ENCODE measurements around the gene HAPLN2. TPM values are rescaled to one million over a fixed set of nuclear protein-coding genes. Genes with fewer than 3 reads are reported as not detected.

Gene HAPLN2
- total and polyA plus RNA-seq, 2 of the 8 experiments (the other 6 are each of a cell fraction or from before 2014, with no cell fraction given) = 0.19 to 0.51 TPM

DNA sequence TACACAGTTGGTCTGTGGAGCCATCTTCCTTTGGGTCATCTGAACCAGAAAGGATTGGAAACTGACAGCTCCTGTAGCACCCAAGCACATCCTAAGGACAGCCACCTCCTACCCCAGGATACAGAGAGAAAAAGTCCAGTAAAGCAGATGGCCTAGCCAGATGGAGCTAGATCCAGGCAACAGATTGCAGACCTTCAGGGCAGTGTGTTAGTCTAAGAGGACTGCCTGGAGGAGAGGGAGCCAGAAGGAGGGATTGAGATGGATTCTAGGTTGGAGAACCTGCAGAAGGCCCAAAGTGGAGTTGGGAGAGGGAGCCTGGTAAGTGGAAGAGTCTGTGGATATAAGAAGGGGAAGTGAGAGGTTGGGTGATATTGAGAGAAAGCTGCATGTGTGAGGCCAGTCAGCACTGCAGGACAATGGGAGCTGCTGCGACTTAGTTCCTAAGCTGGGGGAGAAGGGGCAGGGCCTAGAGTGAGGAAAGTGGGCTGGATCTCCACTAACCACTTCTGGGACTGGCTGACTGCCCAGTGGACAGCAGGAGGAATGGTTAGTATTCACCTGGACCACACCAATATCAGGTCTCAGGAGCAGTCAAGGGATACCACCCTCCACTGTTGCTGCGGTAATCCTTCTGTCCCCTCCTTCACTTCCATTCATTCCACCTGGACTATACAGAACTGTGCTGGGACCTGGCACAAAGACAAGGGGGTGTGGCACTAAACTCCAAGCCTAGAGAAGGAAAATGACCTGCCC is 36.1 kb downstream of the HAPLN2 start (continued):
- TF ChIP-seq, protein P1, sequence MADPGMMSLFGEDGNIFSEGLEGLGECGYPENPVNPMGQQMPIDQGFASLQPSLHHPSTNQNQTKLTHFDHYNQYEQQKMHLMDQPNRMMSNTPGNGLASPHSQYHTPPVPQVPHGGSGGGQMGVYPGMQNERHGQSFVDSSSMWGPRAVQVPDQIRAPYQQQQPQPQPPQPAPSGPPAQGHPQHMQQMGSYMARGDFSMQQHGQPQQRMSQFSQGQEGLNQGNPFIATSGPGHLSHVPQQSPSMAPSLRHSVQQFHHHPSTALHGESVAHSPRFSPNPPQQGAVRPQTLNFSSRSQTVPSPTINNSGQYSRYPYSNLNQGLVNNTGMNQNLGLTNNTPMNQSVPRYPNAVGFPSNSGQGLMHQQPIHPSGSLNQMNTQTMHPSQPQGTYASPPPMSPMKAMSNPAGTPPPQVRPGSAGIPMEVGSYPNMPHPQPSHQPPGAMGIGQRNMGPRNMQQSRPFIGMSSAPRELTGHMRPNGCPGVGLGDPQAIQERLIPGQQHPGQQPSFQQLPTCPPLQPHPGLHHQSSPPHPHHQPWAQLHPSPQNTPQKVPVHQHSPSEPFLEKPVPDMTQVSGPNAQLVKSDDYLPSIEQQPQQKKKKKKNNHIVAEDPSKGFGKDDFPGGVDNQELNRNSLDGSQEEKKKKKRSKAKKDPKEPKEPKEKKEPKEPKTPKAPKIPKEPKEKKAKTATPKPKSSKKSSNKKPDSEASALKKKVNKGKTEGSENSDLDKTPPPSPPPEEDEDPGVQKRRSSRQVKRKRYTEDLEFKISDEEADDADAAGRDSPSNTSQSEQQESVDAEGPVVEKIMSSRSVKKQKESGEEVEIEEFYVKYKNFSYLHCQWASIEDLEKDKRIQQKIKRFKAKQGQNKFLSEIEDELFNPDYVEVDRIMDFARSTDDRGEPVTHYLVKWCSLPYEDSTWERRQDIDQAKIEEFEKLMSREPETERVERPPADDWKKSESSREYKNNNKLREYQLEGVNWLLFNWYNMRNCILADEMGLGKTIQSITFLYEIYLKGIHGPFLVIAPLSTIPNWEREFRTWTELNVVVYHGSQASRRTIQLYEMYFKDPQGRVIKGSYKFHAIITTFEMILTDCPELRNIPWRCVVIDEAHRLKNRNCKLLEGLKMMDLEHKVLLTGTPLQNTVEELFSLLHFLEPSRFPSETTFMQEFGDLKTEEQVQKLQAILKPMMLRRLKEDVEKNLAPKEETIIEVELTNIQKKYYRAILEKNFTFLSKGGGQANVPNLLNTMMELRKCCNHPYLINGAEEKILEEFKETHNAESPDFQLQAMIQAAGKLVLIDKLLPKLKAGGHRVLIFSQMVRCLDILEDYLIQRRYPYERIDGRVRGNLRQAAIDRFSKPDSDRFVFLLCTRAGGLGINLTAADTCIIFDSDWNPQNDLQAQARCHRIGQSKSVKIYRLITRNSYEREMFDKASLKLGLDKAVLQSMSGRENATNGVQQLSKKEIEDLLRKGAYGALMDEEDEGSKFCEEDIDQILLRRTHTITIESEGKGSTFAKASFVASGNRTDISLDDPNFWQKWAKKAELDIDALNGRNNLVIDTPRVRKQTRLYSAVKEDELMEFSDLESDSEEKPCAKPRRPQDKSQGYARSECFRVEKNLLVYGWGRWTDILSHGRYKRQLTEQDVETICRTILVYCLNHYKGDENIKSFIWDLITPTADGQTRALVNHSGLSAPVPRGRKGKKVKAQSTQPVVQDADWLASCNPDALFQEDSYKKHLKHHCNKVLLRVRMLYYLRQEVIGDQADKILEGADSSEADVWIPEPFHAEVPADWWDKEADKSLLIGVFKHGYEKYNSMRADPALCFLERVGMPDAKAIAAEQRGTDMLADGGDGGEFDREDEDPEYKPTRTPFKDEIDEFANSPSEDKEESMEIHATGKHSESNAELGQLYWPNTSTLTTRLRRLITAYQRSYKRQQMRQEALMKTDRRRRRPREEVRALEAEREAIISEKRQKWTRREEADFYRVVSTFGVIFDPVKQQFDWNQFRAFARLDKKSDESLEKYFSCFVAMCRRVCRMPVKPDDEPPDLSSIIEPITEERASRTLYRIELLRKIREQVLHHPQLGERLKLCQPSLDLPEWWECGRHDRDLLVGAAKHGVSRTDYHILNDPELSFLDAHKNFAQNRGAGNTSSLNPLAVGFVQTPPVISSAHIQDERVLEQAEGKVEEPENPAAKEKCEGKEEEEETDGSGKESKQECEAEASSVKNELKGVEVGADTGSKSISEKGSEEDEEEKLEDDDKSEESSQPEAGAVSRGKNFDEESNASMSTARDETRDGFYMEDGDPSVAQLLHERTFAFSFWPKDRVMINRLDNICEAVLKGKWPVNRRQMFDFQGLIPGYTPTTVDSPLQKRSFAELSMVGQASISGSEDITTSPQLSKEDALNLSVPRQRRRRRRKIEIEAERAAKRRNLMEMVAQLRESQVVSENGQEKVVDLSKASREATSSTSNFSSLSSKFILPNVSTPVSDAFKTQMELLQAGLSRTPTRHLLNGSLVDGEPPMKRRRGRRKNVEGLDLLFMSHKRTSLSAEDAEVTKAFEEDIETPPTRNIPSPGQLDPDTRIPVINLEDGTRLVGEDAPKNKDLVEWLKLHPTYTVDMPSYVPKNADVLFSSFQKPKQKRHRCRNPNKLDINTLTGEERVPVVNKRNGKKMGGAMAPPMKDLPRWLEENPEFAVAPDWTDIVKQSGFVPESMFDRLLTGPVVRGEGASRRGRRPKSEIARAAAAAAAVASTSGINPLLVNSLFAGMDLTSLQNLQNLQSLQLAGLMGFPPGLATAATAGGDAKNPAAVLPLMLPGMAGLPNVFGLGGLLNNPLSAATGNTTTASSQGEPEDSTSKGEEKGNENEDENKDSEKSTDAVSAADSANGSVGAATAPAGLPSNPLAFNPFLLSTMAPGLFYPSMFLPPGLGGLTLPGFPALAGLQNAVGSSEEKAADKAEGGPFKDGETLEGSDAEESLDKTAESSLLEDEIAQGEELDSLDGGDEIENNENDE (IDR thresholded peaks at IDR 0.05; ENCODE audit: insufficient replicate concordance, low read length) = no peak
- TF ChIP-seq RBBP5 (IDR thresholded peaks at IDR 0.05; ENCODE audit: borderline replicate concordance, low read depth, low read length) (no peak), JUND (IDR thresholded peaks at IDR 0.05; ENCODE audit: low read length) (no peak), SUZ12 (IDR thresholded peaks at IDR 0.05; ENCODE audit: low read length) (no peak), PHF8 (conservative IDR thresholded peaks at IDR 0.05; ENCODE audit: low read depth, low read length) (no peak), KDM5A (IDR thresholded peaks at IDR 0.05; ENCODE audit: low read length) (no peak), ATF3 (IDR thresholded peaks at IDR 0.05; ENCODE audit: insufficient read depth, low read depth, low read length) (no peak), BCL11A (IDR thresholded peaks at IDR 0.05; ENCODE audit: low read depth in 2 of 2, low read length in 2 of 2) (no peak), CHD1 (IDR thresholded peaks at IDR 0.05; ENCODE audit: low read depth, low read length) (no peak), TEAD4 (IDR thresholded peaks at IDR 0.05; ENCODE audit: low read depth, low read length) (no peak)

All from H1 (cell line).